Fibroblast of skin of left quadriceps (primary cell): ENCODE data around the gene GALNT18.

Experiments
- DNase-seq, 2 experiments: peaks; one replicate each; pipeline ENCODE4 v3.0.0-alpha.2; 2013; ENCODE audit warnings: low read depth in 2 of 2

GALNT18 gene

GRCh38 chr11:11567936-11568650 is 53.7 kb downstream of the GALNT18 start:
- DNase-seq = no peak

- DNase-seq = no peak
Observed at GRCh38 chr11:11565636-11566035, 56.2 kb downstream of the GALNT18 start.

- DNase-seq = no peak
Observed at GRCh38 chr11:11563200-11563975, 58.4 kb downstream of the GALNT18 start.

GRCh38 chr11:11561991-11562390 is 59.8 kb downstream of the GALNT18 start:
- DNase-seq = no peak

GRCh38 chr11:11558826-11559225 is 63.0 kb downstream of the GALNT18 start:
- DNase-seq = no peak

GRCh38 chr11:11558396-11558795 is 63.4 kb downstream of the GALNT18 start:
- no peak for DNase-seq

GRCh38 chr11:11555208-11555607 is 66.6 kb downstream of the GALNT18 start:
- no peak for DNase-seq

GRCh38 chr11:11553573-11553972 is 68.2 kb downstream of the GALNT18 start:
- no peak for DNase-seq

GRCh38 chr11:11552529-11553087 is 69.2 kb downstream of the GALNT18 start:
- no peak for DNase-seq

GRCh38 chr11:11550534-11550933 is 71.3 kb downstream of the GALNT18 start:
- DNase-seq = no peak

- DNase-seq = no peak
Observed at GRCh38 chr11:11545285-11546275, 76.2 kb downstream of the GALNT18 start.

- no peak for DNase-seq
Observed at GRCh38 chr11:11543656-11544055, 78.1 kb downstream of the GALNT18 start.

- no peak for DNase-seq
Observed at GRCh38 chr11:11540157-11540556, 81.6 kb downstream of the GALNT18 start.

- no peak for DNase-seq
Observed at GRCh38 chr11:11538277-11538960, 83.4 kb downstream of the GALNT18 start.

GRCh38 chr11:11537871-11538270 is 83.9 kb downstream of the GALNT18 start:
- DNase-seq = no peak

GRCh38 chr11:11537372-11537771 is 84.4 kb downstream of the GALNT18 start:
- no peak for DNase-seq

- no peak for DNase-seq
Observed at GRCh38 chr11:11536650-11537049, 85.2 kb downstream of the GALNT18 start.

GRCh38 chr11:11535611-11536010 is 86.2 kb downstream of the GALNT18 start:
- DNase-seq = no peak

- DNase-seq = no peak
Observed at GRCh38 chr11:11534981-11535380, 86.8 kb downstream of the GALNT18 start.

GRCh38 chr11:11533751-11534150 is 88.1 kb downstream of the GALNT18 start:
- no peak for DNase-seq

- DNase-seq = no peak
Observed at GRCh38 chr11:11533057-11533456, 88.7 kb downstream of the GALNT18 start.
